ENCODE results near the gene STXBP1.

STXBP1 gene

GRCh38 chr9:127567035-127567729 lies 44.9 kb upstream of the STXBP1 start:
- Histone ChIP-seq H3K4me3 (ENCODE audit: low read length) (no peak overlapping the region), H3K4me2 (ENCODE audit: low read length) (no peak overlapping the region), H3K79me2 (ENCODE audit: control insufficient read depth, low read length) (no peaks in the 10 kb centered on the region), H3K9me3 (ENCODE audit: control insufficient read depth, insufficient read depth, low read length) (no peaks in the 10 kb centered on the region), H3F3A (ENCODE audit: control insufficient read depth, insufficient read depth) (0 out of 2 replicates have a peak, but pooled peaks cover 3% of the 10 kb centered on the region), H3K27me3 (ENCODE audit: control insufficient read depth, low read length) (peaks cover 30% of the 10 kb centered on the region), H4K20me1 (ENCODE audit: control insufficient read depth, insufficient read depth, low read depth, low read length) (no peaks in the 10 kb centered on the region), H3K4me1 (ENCODE audit: control insufficient read depth, low read length) (peaks cover 17% of the 10 kb centered on the region), H3K27ac (ENCODE audit: low read depth, low read length) (no peak overlapping the region), H3K36me3 (ENCODE audit: control insufficient read depth, low read length) (no peaks in the 10 kb centered on the region), H3K9me2 (replicated peaks; ENCODE audit: control insufficient read depth, low read length) (no peaks in the 10 kb centered on the region)
- TF ChIP-seq EZH2phosphoT487 (IDR thresholded peaks at IDR 0.05; ENCODE audit: borderline replicate concordance, low read length) (no peak), CTCF (IDR thresholded peaks at IDR 0.05; ENCODE audit: low read depth, low read length, poor library complexity, severe bottlenecking) (no peak)

GRCh38 chr9:127567730-127568617 lies 44.1 kb upstream of the STXBP1 start:
- TF ChIP-seq CTCF (IDR thresholded peaks at IDR 0.05; ENCODE audit: low read depth, low read length, poor library complexity, severe bottlenecking) (no peak), EZH2phosphoT487 (IDR thresholded peaks at IDR 0.05; ENCODE audit: borderline replicate concordance, low read length) (no peak)
- Histone ChIP-seq H3K27ac (ENCODE audit: low read depth, low read length) (no peak overlapping the region), H3K9me2 (replicated peaks; ENCODE audit: control insufficient read depth, low read length) (no peaks in the 10 kb centered on the region), H3K27me3 (ENCODE audit: control insufficient read depth, low read length) (peaks cover 27% of the 10 kb centered on the region), H3K79me2 (ENCODE audit: control insufficient read depth, low read length) (no peaks in the 10 kb centered on the region), H3K4me3 (ENCODE audit: low read length) (no peak overlapping the region), H3K4me1 (ENCODE audit: control insufficient read depth, low read length) (peaks cover 17% of the 10 kb centered on the region), H3K36me3 (ENCODE audit: control insufficient read depth, low read length) (no peaks in the 10 kb centered on the region), H4K20me1 (ENCODE audit: control insufficient read depth, insufficient read depth, low read depth, low read length) (no peaks in the 10 kb centered on the region), H3K4me2 (ENCODE audit: low read length) (no peak overlapping the region), H3F3A (ENCODE audit: control insufficient read depth, insufficient read depth) (0 out of 2 replicates have a peak, but pooled peaks cover 3% of the 10 kb centered on the region), H3K9me3 (ENCODE audit: control insufficient read depth, insufficient read depth, low read length) (no peaks in the 10 kb centered on the region)

- H3K4me2 ChIP-seq (ENCODE audit: low read length) = peak overlapping the region; percentile 49; the same call in 1 of the 2 replicates
- H3F3A ChIP-seq (ENCODE audit: control insufficient read depth, insufficient read depth) = 0 out of 2 replicates have a peak, but pooled peaks cover 3% of the 10 kb centered on the region
- peak overlapping the region; percentile 38 for H3K4me3 ChIP-seq (ENCODE audit: low read length)
- no peaks in the 10 kb centered on the region for H3K36me3 ChIP-seq (ENCODE audit: control insufficient read depth, low read length)
- no peak overlapping the region for H3K27ac ChIP-seq (ENCODE audit: low read depth, low read length)
- no peaks in the 10 kb centered on the region for H4K20me1 ChIP-seq (ENCODE audit: control insufficient read depth, insufficient read depth, low read depth, low read length)
- no peaks in the 10 kb centered on the region for H3K79me2 ChIP-seq (ENCODE audit: control insufficient read depth, low read length)
- H3K27me3 ChIP-seq (ENCODE audit: control insufficient read depth, low read length) = peaks cover 27% of the 10 kb centered on the region
- no peaks in the 10 kb centered on the region for H3K9me3 ChIP-seq (ENCODE audit: control insufficient read depth, insufficient read depth, low read length)
- H3K4me1 ChIP-seq (ENCODE audit: control insufficient read depth, low read length) = peaks cover 17% of the 10 kb centered on the region
- H3K9me2 ChIP-seq (replicated peaks; ENCODE audit: control insufficient read depth, low read length) = no peaks in the 10 kb centered on the region
- TF ChIP-seq EZH2phosphoT487 (IDR thresholded peaks at IDR 0.05; ENCODE audit: borderline replicate concordance, low read length) = no peak
- TF ChIP-seq CTCF (IDR thresholded peaks at IDR 0.05; ENCODE audit: low read depth, low read length, poor library complexity, severe bottlenecking) = no peak
Observed at GRCh38 chr9:127568618-127568970, 43.5 kb upstream of the STXBP1 start.
